HCT116 (cell line): Measurements from ENCODE around the gene RRBP1.

Experiments used
- CEBPB ChIP-seq: IDR thresholded peaks from 2 replicates; pipeline ENCODE4 v1.6.1; 2012; ENCODE audit warnings: low read depth
- CTCF ChIP-seq, 3 experiments: fragments of 200-600 bp in 1 of 3; sonication (generic) in 1 of 3; IDR thresholded peaks in 2 of 3; conservative IDR thresholded peaks in 1 of 3; 2 replicates each; pipeline ENCODE4 v1.5.1; 2012 to 2017; ENCODE audit warnings: low read depth in 2 of 3, low read length in 2 of 3, antibody characterized with exemption in 1 of 3, borderline replicate concordance in 1 of 3, control low read depth in 1 of 3, mild to moderate bottlenecking in 1 of 3, mixed read lengths in 1 of 3, mixed run types in 1 of 3, moderate library complexity in 1 of 3; ENCODE audit not compliant: insufficient read depth in 1 of 3
- EZH2 ChIP-seq: fragments of 200-600 bp; sonication (generic); IDR thresholded peaks from 2 replicates; pipeline ENCODE4 v1.6.1; 2017; ENCODE audit warnings: antibody characterized with exemption, mixed run types
- JUND ChIP-seq: IDR thresholded peaks from 2 replicates; pipeline ENCODE4 v1.6.1; 2012
- POLR2A ChIP-seq: IDR thresholded peaks from 2 replicates; pipeline ENCODE4 v1.7.0; 2011; ENCODE audit warnings: borderline replicate concordance; ENCODE audit not compliant: insufficient read depth, insufficient read length; ENCODE audit errors: extremely low read depth
- ZNF274 ChIP-seq: fragments of 200-500 bp; sonication (Bioruptor generic); IDR thresholded peaks from 2 replicates; pipeline ENCODE4 v1.6.1; 2014; ENCODE audit warnings: mild to moderate bottlenecking, low read depth, low read length, inconsistent platforms
- TF ChIP-seq, protein P1 (sequence below): IDR thresholded peaks from 2 replicates; pipeline ENCODE4 v1.6.1; 2012

- no peak for TF ChIP-seq EZH2
- no peak for TF ChIP-seq CTCF (IDR thresholded peaks at IDR 0.05 in 2 of 3, conservative IDR thresholded peaks at IDR 0.05 in 1 of 3; ENCODE audit: borderline replicate concordance in 1 of 3, insufficient read depth in 1 of 3, low read depth in 2 of 3, low read length in 2 of 3)
- TF ChIP-seq, protein P1, sequence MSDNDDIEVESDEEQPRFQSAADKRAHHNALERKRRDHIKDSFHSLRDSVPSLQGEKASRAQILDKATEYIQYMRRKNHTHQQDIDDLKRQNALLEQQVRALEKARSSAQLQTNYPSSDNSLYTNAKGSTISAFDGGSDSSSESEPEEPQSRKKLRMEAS: no peak; the same call in 1 of the 2 replicates
- no peak for TF ChIP-seq ZNF274
- TF ChIP-seq POLR2A: no peak
- no peak for TF ChIP-seq JUND
- no peak for TF ChIP-seq CEBPB
Observed at GRCh38 chr20:17570347-17571152, 111.5 kb downstream of the RRBP1 start.
